HUES48 (cell line): Measurements from ENCODE around the gene MTX1.

ENCODE experiments used
- H3K27ac ChIP-seq: one replicate; pipeline ENCODE4 v1.7.0; 2013; ENCODE audit warnings: low read depth, low read length, inconsistent platforms
- H3K27me3 ChIP-seq: 2 replicates; pipeline ENCODE4 v1.6.1; 2013; ENCODE audit warnings: mild to moderate bottlenecking, low read length; ENCODE audit not compliant: control insufficient read depth, insufficient read depth
- H3K36me3 ChIP-seq: 2 replicates; pipeline ENCODE4 v1.6.1; 2013; ENCODE audit warnings: low read length; ENCODE audit not compliant: control insufficient read depth, insufficient read depth
- H3K4me1 ChIP-seq: 2 replicates; pipeline ENCODE4 v1.6.1; 2013; ENCODE audit warnings: mild to moderate bottlenecking, low read length; ENCODE audit not compliant: control insufficient read depth, insufficient read depth
- H3K4me3 ChIP-seq: 2 replicates; pipeline ENCODE4 v1.5.1; 2013; ENCODE audit warnings: mild to moderate bottlenecking, low read depth, low read length
- H3K9ac ChIP-seq: 2 replicates; pipeline ENCODE4 v1.6.1; 2013; ENCODE audit warnings: mild to moderate bottlenecking, low read depth, low read length, moderate library complexity
- H3K9me3 ChIP-seq: 2 replicates; pipeline ENCODE4 v1.6.1; 2013; ENCODE audit warnings: low read length; ENCODE audit not compliant: control insufficient read depth, insufficient read depth

The MTX1 gene

DNA sequence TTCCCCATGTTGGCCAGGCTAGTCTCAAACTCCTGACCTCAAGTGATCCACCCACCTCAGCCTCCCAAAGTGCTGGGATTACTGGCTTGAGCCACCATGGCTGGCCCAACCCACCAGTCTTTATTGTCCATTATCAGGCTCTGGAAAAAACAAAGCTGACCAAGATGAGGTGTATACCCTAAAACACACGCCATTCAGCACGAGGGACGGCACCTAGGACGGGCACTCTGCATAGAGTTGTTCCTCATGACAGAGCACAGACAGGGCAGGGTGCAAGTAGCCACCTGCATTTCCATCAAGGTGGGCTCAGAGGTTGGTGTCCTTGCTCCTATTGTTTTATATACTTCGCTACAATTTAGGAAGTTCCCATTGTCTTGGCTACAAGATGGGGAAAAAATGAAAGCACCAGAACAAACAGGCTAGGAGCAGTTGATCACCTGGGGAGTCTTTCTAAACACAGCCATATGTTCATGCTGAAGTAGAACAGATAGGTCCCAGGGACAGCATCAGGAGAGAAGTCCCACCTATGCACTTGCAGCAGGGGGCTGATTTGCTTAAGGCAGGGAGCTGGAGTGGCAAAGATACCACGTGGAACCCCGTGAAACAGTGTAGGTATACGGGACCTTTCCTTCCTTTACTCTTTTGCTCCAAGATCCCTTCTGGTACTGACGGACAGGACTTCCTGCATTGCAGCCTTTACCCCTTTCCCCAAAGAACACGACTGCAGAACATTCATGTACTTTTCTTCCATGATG lies 39.9 kb upstream of the MTX1 start:
- H3K27me3 ChIP-seq: no peaks in the 10 kb centered on the region
- peaks cover 18% of the 10 kb centered on the region for H3K36me3 ChIP-seq
- H3K27ac ChIP-seq: no peak overlapping the region
- no peak overlapping the region for H3K9ac ChIP-seq
- H3K9me3 ChIP-seq: no peaks in the 10 kb centered on the region
- H3K4me3 ChIP-seq: no peak overlapping the region
- peaks cover 20% of the 10 kb centered on the region for H3K4me1 ChIP-seq

DNA sequence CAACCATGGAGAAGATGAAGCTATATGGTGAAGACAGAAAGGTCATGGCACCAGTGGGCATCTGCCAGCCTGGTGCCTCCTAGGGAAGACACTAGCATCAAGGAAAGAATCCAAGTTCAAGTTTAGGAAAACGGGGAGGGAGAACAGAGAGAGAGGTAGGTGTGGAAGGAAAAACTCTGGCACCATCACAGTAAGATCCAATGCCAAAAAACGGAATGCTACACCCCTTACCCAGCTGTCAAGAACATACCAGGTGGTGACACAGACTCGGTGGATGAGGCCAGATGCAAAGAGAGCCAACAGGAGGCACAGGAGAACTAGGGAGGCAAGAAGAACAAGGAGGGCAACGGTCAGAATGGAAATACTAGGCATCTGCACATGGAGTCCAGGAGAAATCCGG lies 39.0 kb upstream of the MTX1 start:
- peaks cover 20% of the 10 kb centered on the region for H3K4me1 ChIP-seq
- H3K4me3 ChIP-seq: no peak overlapping the region
- no peaks in the 10 kb centered on the region for H3K27me3 ChIP-seq

DNA sequence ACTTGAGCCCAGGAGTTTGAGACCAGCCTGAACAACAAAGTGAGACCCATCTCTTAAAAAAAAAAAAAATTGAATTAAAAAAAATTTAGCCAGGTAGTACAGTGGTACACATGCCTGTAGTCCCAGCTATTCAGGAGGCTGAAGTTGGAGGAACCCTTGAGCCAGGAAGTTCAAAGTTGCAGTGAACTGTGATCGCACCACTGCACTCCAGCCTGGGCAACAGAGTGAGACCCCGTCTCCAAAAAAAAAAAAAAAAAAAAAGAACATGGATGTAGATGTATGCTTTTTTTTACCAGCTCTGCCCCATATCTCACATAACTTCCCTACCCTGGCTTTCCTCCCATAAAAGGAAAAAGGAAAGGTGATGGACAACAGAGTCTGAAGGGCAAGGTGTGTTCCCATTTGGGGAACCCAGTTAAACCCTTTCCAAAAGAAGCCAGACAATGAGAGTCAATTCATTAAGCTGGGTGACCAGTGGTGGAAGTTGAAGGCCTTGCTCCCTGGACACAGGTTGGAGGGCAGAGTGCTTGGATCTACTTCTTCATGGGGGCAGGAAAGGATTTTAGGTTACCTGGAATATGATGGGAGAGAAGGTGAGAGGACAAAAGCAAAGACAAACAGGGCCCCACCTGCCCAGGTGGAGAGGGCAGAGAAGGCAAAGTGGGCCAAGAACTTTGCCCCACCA lies 38.3 kb upstream of the MTX1 start:
- peaks cover 20% of the 10 kb centered on the region for H3K4me1 ChIP-seq
- peaks cover 18% of the 10 kb centered on the region for H3K36me3 ChIP-seq
- no peaks in the 10 kb centered on the region for H3K9me3 ChIP-seq
- no peak overlapping the region for H3K9ac ChIP-seq
- H3K27ac ChIP-seq: no peak overlapping the region
- no peaks in the 10 kb centered on the region for H3K27me3 ChIP-seq
- H3K4me3 ChIP-seq: no peak overlapping the region

More for the DNA sequence above, 39.0 kb upstream of the MTX1 start:
- Histone ChIP-seq H3K9ac (no peak overlapping the region), H3K9me3 (no peaks in the 10 kb centered on the region), H3K27ac (no peak overlapping the region), H3K36me3 (peaks cover 18% of the 10 kb centered on the region)

DNA sequence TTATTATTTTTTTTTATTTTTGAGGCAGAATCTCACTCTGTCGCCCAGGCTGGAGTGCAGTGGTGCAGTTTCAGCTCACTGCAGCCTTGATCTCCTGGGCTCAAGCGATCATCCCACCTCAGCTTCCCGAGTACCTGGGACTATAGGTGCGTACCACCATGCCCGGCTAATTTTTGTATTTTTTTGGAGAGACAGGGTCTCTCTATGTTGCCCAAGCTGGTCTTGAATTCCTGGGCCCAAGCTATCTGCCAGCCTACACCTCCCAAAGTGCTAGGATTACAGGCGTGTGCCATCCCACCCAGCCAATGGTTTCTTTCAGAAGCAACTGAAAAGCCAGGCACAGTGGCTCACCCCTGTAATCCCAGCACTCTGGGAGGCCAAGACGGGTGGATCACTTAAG lies 37.7 kb upstream of the MTX1 start:
- peaks cover 18% of the 10 kb centered on the region for H3K4me1 ChIP-seq
- no peaks in the 10 kb centered on the region for H3K27me3 ChIP-seq
- no peak overlapping the region for H3K9ac ChIP-seq
- no peaks in the 10 kb centered on the region for H3K9me3 ChIP-seq
- no peak overlapping the region for H3K4me3 ChIP-seq
- H3K27ac ChIP-seq: no peak overlapping the region
- peaks cover 18% of the 10 kb centered on the region for H3K36me3 ChIP-seq

DNA sequence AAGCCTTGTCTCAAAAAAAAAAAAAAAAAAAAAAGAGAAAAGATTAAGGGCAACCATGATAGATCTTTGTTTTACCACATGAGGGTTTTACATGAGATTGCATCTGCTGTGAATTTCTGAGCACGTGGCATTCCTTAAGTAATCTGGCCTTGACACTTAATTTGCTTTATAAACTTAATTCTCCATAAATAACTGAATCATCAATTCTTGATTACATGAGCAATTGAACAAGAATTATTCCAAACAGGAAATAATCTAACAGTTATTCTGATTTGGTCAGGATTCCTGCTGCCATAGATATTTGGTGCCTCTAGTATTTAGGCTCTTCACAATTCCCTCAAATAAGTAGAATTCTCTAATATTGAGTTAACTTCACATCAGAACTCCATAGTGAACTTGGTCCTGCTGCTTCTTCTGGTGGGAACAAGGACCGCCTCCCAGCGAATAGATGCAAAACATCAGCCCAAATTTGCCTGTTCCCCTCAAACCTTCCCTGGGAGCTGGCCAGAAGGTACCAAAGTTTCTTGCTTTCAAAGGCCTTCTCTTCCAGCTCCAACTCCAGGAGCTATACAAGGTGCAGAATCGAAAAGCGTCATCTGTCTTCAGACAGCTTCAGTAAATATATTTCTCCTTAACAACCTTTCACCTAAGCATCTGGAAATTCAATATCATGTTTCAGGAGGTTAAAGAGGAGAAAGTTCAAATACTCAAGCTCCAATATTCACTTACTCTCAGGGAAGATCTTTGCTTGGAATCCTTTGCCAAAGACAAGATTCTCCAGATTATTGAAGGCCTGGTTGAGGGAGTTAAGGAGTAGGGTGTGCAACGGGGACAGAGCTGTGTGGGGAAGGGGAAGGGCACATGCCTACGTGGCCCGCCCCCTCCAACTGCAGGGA lies 36.4 kb upstream of the MTX1 start:
- no peaks in the 10 kb centered on the region for H3K9me3 ChIP-seq
- H3K9ac ChIP-seq: peak overlapping the region; percentile 55
- no peaks in the 10 kb centered on the region for H3K27me3 ChIP-seq
- H3K36me3 ChIP-seq: peaks cover 26% of the 10 kb centered on the region
- H3K4me1 ChIP-seq: peaks cover 8% of the 10 kb centered on the region
- peak overlapping the region; percentile 87 for H3K27ac ChIP-seq
- H3K4me3 ChIP-seq: peak overlapping the region; percentile 83

DNA sequence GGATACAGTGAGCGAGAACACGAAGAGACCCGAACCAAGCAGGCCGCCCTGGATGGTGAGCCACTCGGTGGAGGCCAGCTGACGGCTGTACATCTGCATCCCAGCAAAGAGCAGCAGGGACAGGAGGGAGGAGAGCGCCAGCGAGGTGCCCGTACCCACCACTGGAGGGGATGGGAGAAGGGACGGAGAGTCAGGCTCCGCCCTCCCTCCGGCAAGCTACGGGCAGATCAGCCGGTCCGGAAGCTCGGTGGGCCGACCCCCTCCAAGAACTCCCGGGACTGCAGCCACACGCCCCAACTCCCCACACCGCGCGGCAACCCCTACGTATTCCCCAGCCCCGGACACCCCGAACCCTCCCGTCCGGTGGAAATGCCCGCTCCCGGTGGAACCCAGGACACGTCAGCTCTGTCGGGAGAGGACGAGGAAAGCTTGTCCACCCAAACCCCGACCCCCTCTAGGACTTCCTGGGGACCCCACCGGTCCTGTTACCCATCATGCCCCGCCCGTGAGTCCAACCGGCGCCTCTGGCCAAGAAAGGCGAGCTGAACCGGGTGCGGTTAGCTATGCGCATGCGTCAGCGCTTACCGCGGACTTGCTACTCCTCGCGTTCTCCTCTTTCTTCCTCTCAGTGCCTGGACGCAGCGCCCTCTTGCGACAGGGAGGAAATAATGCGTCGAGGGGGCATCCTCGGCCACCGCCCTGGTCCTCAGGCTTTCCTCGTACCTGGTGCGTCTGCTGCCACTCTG lies 35.6 kb upstream of the MTX1 start, which contains the start of gene KRTCAP2:
TSS of gene KRTCAP2 (minus strand) at position 573 of the 746 bp plus-strand sequence. CDS start at position 493, 80 bp downstream.
- peaks cover 6% of the 10 kb centered on the region for H3K4me1 ChIP-seq
- H3K4me3 ChIP-seq: peak within 1 kb of the TSS; percentile 83
- peaks cover 34% of the 10 kb centered on the region for H3K36me3 ChIP-seq
- no peaks in the 10 kb centered on the region for H3K9me3 ChIP-seq
- H3K9ac ChIP-seq: peak within 1 kb of the TSS; percentile 55
- no peaks in the 10 kb centered on the region for H3K27me3 ChIP-seq
- peak within 1 kb of the TSS; percentile 87 for H3K27ac ChIP-seq

DNA sequence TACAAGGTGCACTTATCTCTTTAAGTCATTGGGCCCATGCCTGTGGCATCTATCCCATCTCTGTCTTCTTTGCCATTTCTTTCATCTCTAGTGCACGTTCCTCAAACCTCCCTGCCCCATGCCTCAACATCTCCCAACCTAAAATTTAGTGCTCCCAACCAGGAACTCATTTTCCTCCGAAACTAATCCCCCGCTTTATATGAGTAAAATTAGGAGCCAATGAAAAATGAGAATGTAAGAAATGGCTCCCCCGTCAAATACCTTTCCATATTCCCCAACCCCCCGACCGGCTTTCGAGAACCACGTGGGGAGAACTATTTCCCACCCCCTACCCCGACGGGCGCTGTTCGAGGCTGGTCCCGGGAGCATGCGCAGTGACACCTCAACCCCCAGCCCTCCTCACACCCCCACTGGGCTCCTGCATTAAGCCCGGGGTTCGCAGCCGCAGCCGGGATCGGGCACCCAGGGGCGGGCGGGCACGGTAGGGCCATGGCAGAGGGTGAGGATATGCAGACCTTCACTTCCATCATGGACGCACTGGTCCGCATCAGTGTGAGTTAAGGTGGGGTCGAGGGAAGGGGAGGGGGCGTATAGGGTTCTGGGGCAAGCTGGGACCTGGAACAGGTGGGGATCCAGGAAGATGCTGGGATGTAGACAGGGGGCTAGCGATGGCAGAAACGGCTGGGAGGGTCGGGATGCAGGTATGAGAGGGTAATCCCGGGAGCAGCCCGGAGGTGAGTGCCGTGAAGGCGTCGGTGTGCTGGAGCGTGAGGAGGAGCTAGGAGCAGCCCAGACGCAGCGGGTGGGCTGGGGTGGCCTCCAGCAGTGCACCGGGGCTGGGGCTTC lies 34.8 kb upstream of the MTX1 start, which contains the start of gene TRIM46:
TSS of gene TRIM46 (plus strand) at position 372 of the 846 bp plus-strand sequence. CDS start at position 490, 118 bp downstream.
- Histone ChIP-seq H3K36me3 (peaks cover 41% of the 10 kb centered on the region), H3K9me3 (no peaks in the 10 kb centered on the region), H3K4me3 (peak within 1 kb of the TSS; percentile 83), H3K27ac (peak within 1 kb of the TSS; percentile 87), H3K9ac (peak within 1 kb of the TSS; percentile 55), H3K4me1 (peaks cover 6% of the 10 kb centered on the region), H3K27me3 (no peaks in the 10 kb centered on the region)

DNA sequence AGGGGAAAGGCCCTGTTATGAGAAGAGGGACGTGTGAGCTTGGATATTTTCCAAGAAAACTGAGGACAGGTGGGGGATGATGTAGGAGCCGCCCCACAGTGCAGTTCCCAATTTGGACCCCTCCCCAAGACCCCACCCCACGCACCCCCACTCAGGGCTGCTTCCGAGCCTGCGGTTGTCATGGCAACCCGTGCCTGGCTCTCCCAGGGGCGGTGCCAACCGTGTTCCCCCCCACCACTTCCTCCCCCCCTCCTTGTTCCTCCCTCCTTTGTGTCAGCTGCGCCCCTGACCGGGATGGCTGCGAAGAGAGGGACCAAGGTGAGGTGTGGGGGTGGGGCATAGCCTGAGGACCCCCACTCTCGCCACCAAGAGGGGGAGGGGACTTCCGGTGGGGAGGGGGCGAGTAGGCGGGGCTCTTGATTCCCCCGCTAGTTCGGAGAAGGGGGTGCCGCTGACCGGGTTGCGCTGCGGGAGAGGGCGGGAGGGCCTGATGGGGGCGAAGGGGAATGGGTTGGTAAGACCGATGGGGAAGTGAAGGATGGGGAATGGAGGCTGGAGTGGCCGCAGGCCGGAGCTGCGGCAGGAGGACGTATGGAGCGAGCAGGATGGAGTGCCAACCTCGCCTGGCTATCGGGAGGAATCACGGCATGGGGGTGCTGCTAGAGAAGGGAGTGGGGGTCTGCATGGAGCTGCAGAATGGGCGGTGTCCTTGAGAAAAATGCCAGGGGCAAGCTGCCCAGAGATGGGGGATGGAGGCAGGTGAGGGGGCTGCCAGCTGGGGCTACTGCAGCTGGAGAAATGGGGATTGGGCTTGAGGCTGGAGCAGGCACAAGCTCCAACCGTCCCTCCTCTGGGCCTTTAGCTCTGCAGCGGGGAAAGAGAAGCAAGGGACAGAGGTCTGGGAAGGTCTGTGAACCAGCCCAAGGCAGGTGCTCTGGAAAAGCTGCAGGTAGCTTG lies 33.9 kb upstream of the MTX1 start:
- peaks cover 42% of the 10 kb centered on the region for H3K36me3 ChIP-seq
- no peaks in the 10 kb centered on the region for H3K9me3 ChIP-seq
- no peak overlapping the region for H3K9ac ChIP-seq
- peak overlapping the region; percentile 87 for H3K27ac ChIP-seq
- no peaks in the 10 kb centered on the region for H3K27me3 ChIP-seq
- H3K4me3 ChIP-seq: peak overlapping the region; percentile 83
- peaks cover 6% of the 10 kb centered on the region for H3K4me1 ChIP-seq

DNA sequence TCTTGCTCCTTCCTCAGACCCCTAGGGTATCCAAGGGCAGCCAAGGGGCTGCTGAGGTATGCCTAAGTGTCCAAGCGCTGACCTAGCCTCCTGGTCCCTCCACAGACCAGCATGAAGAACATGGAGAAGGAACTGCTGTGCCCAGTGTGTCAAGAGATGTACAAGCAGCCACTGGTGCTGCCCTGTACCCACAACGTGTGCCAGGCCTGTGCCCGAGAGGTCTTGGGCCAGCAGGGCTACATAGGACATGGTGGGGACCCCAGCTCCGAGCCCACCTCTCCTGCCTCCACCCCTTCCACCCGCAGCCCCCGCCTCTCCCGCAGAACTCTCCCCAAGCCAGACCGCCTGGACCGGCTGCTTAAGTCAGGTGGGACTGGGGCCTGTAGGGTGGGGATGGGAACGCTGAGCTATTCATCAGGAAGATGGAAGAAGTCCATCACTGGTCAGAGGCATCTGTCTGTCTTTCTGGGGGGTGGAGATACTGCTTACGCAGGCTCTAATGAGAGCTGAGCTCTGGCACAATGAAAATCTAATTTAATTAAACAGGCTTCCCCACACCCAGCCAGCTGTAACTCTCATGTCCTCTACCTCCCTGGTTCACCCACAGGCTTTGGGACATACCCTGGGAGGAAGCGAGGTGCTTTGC lies 33.1 kb upstream of the MTX1 start:
- H3K4me3 ChIP-seq: peak overlapping the region; percentile 83
- peaks cover 6% of the 10 kb centered on the region for H3K4me1 ChIP-seq
- H3K27me3 ChIP-seq: no peaks in the 10 kb centered on the region
- no peak overlapping the region for H3K27ac ChIP-seq
- H3K36me3 ChIP-seq: peaks cover 44% of the 10 kb centered on the region
- no peaks in the 10 kb centered on the region for H3K9me3 ChIP-seq
- H3K9ac ChIP-seq: no peak overlapping the region
